ENCODE results near the gene AHDC1. TPM values are rescaled to one million over a fixed set of nuclear protein-coding genes. Genes with fewer than 3 reads are reported as not detected.
A peak's percentile ranks its signal among the peaks of the same experiment; 100 is the strongest.

AHDC1 gene
- total and polyA plus RNA-seq, 2 of the 13 experiments (the other 11 are each of a cell fraction or from before 2014, with no cell fraction given): 1.0 to 2.7 TPM

DNA sequence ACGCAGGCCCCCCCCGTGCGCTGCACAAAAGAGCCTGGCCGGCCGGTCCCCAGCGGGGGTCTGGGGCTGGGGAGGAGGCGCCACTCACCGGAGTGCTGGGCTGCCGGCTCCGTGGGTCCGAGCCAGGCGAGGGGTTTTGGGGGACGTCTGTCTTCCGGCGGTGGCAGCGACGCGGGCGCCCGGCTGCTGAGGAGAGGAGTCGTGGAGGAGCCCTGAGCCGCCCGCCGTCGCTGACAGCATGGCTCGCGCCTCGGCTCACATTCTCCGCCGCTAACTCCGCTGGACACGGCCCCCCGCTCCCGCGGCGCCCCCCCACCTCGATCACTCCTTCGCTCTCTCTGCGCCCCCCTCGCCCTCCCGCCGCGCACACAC, 649 bp downstream of the AHDC1 start (continued):
- TF ChIP-seq, protein P1, sequence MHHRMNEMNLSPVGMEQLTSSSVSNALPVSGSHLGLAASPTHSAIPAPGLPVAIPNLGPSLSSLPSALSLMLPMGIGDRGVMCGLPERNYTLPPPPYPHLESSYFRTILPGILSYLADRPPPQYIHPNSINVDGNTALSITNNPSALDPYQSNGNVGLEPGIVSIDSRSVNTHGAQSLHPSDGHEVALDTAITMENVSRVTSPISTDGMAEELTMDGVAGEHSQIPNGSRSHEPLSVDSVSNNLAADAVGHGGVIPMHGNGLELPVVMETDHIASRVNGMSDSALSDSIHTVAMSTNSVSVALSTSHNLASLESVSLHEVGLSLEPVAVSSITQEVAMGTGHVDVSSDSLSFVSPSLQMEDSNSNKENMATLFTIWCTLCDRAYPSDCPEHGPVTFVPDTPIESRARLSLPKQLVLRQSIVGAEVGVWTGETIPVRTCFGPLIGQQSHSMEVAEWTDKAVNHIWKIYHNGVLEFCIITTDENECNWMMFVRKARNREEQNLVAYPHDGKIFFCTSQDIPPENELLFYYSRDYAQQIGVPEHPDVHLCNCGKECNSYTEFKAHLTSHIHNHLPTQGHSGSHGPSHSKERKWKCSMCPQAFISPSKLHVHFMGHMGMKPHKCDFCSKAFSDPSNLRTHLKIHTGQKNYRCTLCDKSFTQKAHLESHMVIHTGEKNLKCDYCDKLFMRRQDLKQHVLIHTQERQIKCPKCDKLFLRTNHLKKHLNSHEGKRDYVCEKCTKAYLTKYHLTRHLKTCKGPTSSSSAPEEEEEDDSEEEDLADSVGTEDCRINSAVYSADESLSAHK (CRISPR knock-in tag; IDR thresholded peaks at IDR 0.05; ENCODE audit: borderline replicate concordance): no peak
- TF ChIP-seq, protein P2, sequence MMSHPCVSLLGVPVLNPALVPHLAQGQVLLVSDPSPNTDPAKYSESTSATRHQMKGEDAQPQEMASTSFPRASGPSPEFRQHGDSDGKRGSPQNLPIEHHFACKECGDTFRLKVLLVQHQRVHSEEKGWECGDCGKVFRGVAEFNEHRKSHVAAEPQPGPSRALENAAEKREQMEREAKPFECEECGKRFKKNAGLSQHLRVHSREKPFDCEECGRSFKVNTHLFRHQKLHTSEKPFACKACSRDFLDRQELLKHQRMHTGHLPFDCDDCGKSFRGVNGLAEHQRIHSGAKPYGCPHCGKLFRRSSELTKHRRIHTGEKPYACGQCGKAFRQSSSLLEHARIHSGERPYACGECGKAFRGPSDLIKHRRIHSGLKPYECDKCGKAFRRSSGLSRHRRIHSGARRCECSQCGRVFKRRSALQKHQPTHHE (CRISPR knock-in tag; IDR thresholded peaks at IDR 0.05; ENCODE audit: borderline replicate concordance): no peak
- TF ChIP-seq ZSCAN21 (CRISPR knock-in tag; IDR thresholded peaks at IDR 0.05; ENCODE audit: borderline replicate concordance) (no peak; the same call in 1 of the 2 replicates), ZFP62 (CRISPR knock-in tag; IDR thresholded peaks at IDR 0.05) (no peak), PRPF4 (IDR thresholded peaks at IDR 0.05; ENCODE audit: low read depth, low read length, poor library complexity, severe bottlenecking) (no peak), SP4 (CRISPR knock-in tag; IDR thresholded peaks at IDR 0.05) (no peak), KDM5B (CRISPR knock-in tag; IDR thresholded peaks at IDR 0.05; ENCODE audit: borderline replicate concordance) (no peak), ZZZ3 (CRISPR knock-in tag; IDR thresholded peaks at IDR 0.05; ENCODE audit: borderline replicate concordance) (no peak), ZNF792 (CRISPR knock-in tag; IDR thresholded peaks at IDR 0.05) (no peak), AGO2 (optimal IDR thresholded peaks at IDR 0.05; ENCODE audit: low read depth, low read length) (peak; percentile 23), KDM3A (CRISPR knock-in tag; IDR thresholded peaks at IDR 0.05; ENCODE audit: low read depth) (0 out of 2 replicates have a peak, but pooled peaks have one; percentile 29), ELF1 (CRISPR knock-in tag; IDR thresholded peaks at IDR 0.05) (no peak), HOXA3 (CRISPR knock-in tag; IDR thresholded peaks at IDR 0.05) (no peak), ZNF709 (CRISPR knock-in tag; IDR thresholded peaks at IDR 0.05) (no peak), ZNF768 (CRISPR knock-in tag; IDR thresholded peaks at IDR 0.05) (peak; percentile 52; the same call in 1 of the 2 replicates)
- TF ChIP-seq, protein P3, sequence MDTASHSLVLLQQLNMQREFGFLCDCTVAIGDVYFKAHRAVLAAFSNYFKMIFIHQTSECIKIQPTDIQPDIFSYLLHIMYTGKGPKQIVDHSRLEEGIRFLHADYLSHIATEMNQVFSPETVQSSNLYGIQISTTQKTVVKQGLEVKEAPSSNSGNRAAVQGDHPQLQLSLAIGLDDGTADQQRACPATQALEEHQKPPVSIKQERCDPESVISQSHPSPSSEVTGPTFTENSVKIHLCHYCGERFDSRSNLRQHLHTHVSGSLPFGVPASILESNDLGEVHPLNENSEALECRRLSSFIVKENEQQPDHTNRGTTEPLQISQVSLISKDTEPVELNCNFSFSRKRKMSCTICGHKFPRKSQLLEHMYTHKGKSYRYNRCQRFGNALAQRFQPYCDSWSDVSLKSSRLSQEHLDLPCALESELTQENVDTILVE (CRISPR knock-in tag; IDR thresholded peaks at IDR 0.05): no peak
- TF ChIP-seq, protein P4, sequence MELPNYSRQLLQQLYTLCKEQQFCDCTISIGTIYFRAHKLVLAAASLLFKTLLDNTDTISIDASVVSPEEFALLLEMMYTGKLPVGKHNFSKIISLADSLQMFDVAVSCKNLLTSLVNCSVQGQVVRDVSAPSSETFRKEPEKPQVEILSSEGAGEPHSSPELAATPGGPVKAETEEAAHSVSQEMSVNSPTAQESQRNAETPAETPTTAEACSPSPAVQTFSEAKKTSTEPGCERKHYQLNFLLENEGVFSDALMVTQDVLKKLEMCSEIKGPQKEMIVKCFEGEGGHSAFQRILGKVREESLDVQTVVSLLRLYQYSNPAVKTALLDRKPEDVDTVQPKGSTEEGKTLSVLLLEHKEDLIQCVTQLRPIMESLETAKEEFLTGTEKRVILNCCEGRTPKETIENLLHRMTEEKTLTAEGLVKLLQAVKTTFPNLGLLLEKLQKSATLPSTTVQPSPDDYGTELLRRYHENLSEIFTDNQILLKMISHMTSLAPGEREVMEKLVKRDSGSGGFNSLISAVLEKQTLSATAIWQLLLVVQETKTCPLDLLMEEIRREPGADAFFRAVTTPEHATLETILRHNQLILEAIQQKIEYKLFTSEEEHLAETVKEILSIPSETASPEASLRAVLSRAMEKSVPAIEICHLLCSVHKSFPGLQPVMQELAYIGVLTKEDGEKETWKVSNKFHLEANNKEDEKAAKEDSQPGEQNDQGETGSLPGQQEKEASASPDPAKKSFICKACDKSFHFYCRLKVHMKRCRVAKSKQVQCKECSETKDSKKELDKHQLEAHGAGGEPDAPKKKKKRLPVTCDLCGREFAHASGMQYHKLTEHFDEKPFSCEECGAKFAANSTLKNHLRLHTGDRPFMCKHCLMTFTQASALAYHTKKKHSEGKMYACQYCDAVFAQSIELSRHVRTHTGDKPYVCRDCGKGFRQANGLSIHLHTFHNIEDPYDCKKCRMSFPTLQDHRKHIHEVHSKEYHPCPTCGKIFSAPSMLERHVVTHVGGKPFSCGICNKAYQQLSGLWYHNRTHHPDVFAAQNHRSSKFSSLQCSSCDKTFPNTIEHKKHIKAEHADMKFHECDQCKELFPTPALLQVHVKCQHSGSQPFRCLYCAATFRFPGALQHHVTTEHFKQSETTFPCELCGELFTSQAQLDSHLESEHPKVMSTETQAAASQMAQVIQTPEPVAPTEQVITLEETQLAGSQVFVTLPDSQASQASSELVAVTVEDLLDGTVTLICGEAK (IDR thresholded peaks at IDR 0.05): no peak
- TF ChIP-seq, protein P4 (CRISPR knock-in tag; IDR thresholded peaks at IDR 0.05): no peak

Measured in HepG2 (cell line).